ENCODE measurements around the gene RYR1. TPM values are rescaled to one million over a fixed set of nuclear protein-coding genes. Genes with fewer than 3 reads are reported as not detected.

Gene RYR1
- total RNA-seq, 1 donor = under 0.01 TPM

DNA sequence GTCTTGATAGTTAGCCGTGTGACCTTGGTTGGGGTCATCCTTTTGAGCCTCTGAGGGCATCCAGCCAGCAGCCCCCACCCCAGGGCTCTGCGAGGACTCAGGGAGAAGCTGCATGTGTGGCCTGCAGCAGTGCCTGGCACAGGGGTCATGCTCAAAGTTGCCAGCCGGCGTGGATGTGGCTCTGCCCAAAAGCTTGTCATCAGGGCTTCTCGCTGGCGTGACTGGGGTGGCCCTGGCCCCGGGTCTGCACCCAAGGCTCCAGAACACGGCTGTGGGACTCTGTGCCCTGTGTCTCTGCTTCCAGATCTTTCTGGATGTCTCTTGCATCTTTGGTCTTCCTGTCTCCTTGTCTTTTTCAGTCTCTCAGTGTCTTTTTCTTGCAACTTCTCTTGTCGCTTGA lies 90.9 kb downstream of the RYR1 start:
- H3K4me1 ChIP-seq (ENCODE audit: insufficient read depth, low read length) = no peaks in the 10 kb centered on the region
- no peak overlapping the region for H2AFZ ChIP-seq (ENCODE audit: low read length)
- no peaks in the 10 kb centered on the region for H4K20me1 ChIP-seq (ENCODE audit: insufficient read depth, low read length)
- H3K9me3 ChIP-seq (ENCODE audit: low read depth, low read length) = no peaks in the 10 kb centered on the region
- no peak overlapping the region for H3K4me2 ChIP-seq (ENCODE audit: insufficient read depth, low read length)
- no peaks in the 10 kb centered on the region for H3K36me3 ChIP-seq (ENCODE audit: insufficient read depth, low read length)
- no peaks in the 10 kb centered on the region for H3K27me3 ChIP-seq (ENCODE audit: insufficient read depth, low read length)
- no peaks in the 10 kb centered on the region for H3K79me2 ChIP-seq (ENCODE audit: insufficient read depth, low read length)
- no peak overlapping the region for H3K4me3 ChIP-seq (ENCODE audit: insufficient read depth, low read length)
- TF ChIP-seq, protein P1, sequence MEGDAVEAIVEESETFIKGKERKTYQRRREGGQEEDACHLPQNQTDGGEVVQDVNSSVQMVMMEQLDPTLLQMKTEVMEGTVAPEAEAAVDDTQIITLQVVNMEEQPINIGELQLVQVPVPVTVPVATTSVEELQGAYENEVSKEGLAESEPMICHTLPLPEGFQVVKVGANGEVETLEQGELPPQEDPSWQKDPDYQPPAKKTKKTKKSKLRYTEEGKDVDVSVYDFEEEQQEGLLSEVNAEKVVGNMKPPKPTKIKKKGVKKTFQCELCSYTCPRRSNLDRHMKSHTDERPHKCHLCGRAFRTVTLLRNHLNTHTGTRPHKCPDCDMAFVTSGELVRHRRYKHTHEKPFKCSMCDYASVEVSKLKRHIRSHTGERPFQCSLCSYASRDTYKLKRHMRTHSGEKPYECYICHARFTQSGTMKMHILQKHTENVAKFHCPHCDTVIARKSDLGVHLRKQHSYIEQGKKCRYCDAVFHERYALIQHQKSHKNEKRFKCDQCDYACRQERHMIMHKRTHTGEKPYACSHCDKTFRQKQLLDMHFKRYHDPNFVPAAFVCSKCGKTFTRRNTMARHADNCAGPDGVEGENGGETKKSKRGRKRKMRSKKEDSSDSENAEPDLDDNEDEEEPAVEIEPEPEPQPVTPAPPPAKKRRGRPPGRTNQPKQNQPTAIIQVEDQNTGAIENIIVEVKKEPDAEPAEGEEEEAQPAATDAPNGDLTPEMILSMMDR (IDR thresholded peaks at IDR 0.05; ENCODE audit: extremely low read depth, low read depth, low read length) = no peak
- DNase-seq (ENCODE audit: insufficient read length, low spot score, missing footprints) = no peak
- H3K27ac ChIP-seq (ENCODE audit: low read depth, low read length) = no peak overlapping the region

DNA sequence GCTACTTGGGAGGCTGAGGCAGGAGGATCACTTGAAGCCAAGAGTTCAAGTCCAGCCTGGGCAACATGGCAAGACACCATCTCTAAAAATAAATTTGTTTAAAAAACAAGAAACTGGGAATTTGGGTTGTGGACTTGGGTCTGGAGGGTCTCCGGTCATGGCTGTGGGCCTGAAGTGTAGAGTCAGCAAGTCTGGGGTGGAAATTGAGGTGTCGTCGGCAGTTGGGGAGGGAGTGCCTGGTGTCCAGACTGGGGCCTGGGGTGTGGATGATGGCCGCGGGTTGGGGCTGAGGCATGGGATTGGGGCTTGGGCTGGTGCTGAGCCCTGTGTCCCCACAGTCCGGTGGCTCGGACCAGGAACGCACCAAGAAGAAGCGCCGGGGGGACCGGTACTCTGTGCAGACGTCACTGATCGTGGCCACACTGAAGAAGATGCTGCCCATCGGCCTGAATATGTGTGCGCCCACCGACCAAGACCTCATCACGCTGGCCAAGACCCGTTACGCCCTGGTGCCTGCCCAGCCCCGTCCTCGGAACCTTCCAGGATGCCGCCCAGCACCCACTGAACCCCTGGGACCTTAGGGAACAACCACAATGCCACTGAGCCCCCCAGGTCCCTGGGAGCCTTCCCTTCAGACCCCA lies 91.6 kb downstream of the RYR1 start:
- no peaks in the 10 kb centered on the region for H3K79me2 ChIP-seq (ENCODE audit: insufficient read depth, low read length)
- H4K20me1 ChIP-seq (ENCODE audit: insufficient read depth, low read length) = no peaks in the 10 kb centered on the region
- no peak overlapping the region for H2AFZ ChIP-seq (ENCODE audit: low read length)
- H3K27ac ChIP-seq (ENCODE audit: low read depth, low read length) = no peak overlapping the region
- no peak overlapping the region for H3K4me2 ChIP-seq (ENCODE audit: insufficient read depth, low read length)
- H3K4me3 ChIP-seq (ENCODE audit: insufficient read depth, low read length) = no peak overlapping the region
- no peaks in the 10 kb centered on the region for H3K4me1 ChIP-seq (ENCODE audit: insufficient read depth, low read length)
- DNase-seq (ENCODE audit: insufficient read length, low spot score, missing footprints) = peak; percentile 50
- H3K9me3 ChIP-seq (ENCODE audit: low read depth, low read length) = no peaks in the 10 kb centered on the region
- H3K27me3 ChIP-seq (ENCODE audit: insufficient read depth, low read length) = no peaks in the 10 kb centered on the region
- TF ChIP-seq, protein P1 (IDR thresholded peaks at IDR 0.05; ENCODE audit: extremely low read depth, low read depth, low read length) = no peak
- no peaks in the 10 kb centered on the region for H3K36me3 ChIP-seq (ENCODE audit: insufficient read depth, low read length)

DNA sequence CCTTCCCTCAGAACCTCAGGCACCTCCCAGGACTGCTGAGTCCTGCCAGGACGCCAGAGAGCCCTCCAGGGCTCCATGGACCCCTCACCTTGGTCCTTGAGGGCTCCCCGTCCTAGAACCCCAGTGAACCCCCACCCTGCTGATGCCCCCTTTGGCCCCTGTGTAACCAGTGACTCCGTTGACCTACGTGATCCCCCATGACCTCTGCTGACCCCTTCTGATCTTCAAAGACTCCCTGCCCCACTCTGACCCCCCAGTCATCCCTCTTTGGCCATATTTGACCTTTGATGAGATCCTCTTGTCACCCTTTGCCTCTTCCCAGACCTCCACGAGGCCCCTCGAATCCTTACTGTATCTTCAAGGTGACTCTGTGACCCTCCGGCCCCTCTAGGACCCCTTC lies 92.9 kb downstream of the RYR1 start:
- H3K79me2 ChIP-seq (ENCODE audit: insufficient read depth, low read length) = no peaks in the 10 kb centered on the region
- no peak overlapping the region for H2AFZ ChIP-seq (ENCODE audit: low read length)
- no peak for DNase-seq (ENCODE audit: insufficient read length, low spot score, missing footprints)
- H4K20me1 ChIP-seq (ENCODE audit: insufficient read depth, low read length) = no peaks in the 10 kb centered on the region
- H3K27me3 ChIP-seq (ENCODE audit: insufficient read depth, low read length) = no peaks in the 10 kb centered on the region
- H3K27ac ChIP-seq (ENCODE audit: low read depth, low read length) = no peak overlapping the region
- H3K9me3 ChIP-seq (ENCODE audit: low read depth, low read length) = no peaks in the 10 kb centered on the region
- H3K4me2 ChIP-seq (ENCODE audit: insufficient read depth, low read length) = no peak overlapping the region
- TF ChIP-seq, protein P1 (IDR thresholded peaks at IDR 0.05; ENCODE audit: extremely low read depth, low read depth, low read length) = no peak
- H3K4me3 ChIP-seq (ENCODE audit: insufficient read depth, low read length) = no peak overlapping the region
- no peaks in the 10 kb centered on the region for H3K4me1 ChIP-seq (ENCODE audit: insufficient read depth, low read length)
- no peaks in the 10 kb centered on the region for H3K36me3 ChIP-seq (ENCODE audit: insufficient read depth, low read length)

DNA sequence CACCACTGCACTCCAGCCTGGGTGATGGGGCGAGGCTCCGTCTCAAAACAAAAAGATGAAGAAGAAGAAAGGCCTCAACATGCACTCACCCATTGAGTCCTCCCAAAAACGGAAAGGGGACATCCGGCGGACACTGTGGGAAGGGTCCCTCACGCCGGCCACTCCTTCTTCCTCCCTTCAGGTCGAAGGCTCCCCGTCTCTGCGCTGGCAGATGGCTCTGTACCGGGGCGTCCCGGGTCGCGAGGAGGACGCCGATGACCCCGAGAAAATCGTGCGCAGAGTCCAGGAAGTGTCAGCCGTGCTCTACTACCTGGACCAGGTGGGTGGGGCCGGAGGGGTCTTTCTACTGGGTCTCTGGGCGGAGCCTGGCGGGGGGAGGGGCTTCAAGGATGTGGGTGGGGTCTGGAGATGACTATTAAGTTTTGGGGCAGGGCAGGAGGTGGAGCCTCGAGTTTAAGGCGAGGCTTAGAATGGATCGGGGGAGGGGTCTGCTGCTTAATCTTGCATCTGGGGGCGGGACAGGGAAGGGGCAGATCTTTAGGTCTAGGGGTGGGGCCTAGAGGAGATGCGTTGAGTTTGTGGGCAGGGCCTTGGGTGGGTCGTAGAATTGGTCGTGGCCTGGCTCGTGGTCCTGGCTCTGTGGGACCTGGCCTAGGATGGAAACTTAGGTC lies 94.1 kb downstream of the RYR1 start:
- no peaks in the 10 kb centered on the region for H4K20me1 ChIP-seq (ENCODE audit: insufficient read depth, low read length)
- no peak overlapping the region for H2AFZ ChIP-seq (ENCODE audit: low read length)
- H3K9me3 ChIP-seq (ENCODE audit: low read depth, low read length) = no peaks in the 10 kb centered on the region
- H3K27ac ChIP-seq (ENCODE audit: low read depth, low read length) = no peak overlapping the region
- no peak overlapping the region for H3K4me2 ChIP-seq (ENCODE audit: insufficient read depth, low read length)
- H3K36me3 ChIP-seq (ENCODE audit: insufficient read depth, low read length) = no peaks in the 10 kb centered on the region
- H3K27me3 ChIP-seq (ENCODE audit: insufficient read depth, low read length) = no peaks in the 10 kb centered on the region
- no peak overlapping the region for H3K4me3 ChIP-seq (ENCODE audit: insufficient read depth, low read length)
- no peaks in the 10 kb centered on the region for H3K4me1 ChIP-seq (ENCODE audit: insufficient read depth, low read length)
- no peaks in the 10 kb centered on the region for H3K79me2 ChIP-seq (ENCODE audit: insufficient read depth, low read length)
- DNase-seq (ENCODE audit: insufficient read length, low spot score, missing footprints) = no peak
- TF ChIP-seq, protein P1 (IDR thresholded peaks at IDR 0.05; ENCODE audit: extremely low read depth, low read depth, low read length) = no peak
